GM21515 (cell line): ENCODE results near the gene PPCS.
"Not testable (repeated sequence)": the region's sequence is repeated elsewhere in the genome, so short reads cannot be mapped to it uniquely, and the experiment has no call there.

Experiments
- ATAC-seq: cut with Tn5 transposase; IDR thresholded peaks from one replicate; pipeline ENCODE4 v1.9.1; 2021; ENCODE audit not compliant: unreplicated experiment

Gene PPCS

DNA sequence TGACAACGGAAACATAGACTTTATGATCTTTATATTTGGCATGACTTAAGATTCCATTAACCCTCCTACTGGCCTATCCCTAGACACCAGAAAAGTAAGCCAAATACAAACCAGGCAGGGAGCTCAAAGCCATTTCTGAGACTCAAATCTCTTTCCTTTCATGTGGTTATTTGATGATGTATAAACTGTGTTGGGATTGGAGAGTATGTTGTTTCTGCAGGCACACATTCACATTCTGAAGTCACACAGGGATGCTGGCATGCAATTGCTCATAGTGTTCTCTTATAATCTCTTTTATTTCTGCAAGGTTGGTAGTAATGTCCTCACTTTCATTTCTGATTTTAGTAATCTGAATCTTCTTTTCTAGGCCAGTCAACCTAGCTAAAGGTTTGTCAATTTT lies 6.3 kb upstream of the PPCS start:
- no peak for ATAC-seq

DNA sequence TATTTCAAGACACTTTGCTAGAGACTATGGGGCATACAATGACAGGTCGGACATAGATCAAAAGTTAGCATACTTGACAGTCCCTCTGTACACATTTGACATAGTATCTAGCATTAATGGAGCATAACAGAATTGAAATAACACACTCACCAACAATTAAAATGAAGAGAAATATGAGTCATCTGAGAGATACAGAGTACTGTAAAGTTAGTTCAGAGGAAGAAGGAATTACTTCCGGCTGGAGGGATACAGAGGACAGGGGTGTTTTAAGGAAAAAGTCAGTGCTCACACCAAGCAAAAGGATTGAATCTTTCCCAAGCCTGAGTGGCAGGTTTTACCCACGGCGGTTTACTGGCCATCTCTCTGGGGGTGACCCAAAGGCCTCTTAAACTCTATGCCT lies 3.0 kb upstream of the PPCS start:
- ATAC-seq: no peak

DNA sequence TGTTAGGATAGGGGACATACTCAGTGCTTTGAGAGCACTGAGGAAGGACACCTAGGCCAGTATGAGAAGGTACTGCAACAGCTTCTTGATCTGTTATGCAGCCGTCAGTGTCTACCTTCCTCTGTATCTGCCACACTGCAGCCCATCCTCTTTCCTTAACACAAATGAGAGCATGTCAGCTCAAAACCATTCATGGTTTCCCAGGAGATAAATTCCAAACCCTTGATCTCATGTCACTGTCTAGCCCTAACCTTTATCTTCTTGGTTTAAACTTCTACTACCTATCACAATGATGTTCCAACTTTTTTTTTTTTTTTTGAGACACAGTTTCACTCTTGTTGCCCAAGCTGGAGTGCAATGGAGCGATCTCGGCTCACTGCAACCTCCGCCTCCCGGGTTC lies 1.9 kb upstream of the PPCS start:
- ATAC-seq: no peak

DNA sequence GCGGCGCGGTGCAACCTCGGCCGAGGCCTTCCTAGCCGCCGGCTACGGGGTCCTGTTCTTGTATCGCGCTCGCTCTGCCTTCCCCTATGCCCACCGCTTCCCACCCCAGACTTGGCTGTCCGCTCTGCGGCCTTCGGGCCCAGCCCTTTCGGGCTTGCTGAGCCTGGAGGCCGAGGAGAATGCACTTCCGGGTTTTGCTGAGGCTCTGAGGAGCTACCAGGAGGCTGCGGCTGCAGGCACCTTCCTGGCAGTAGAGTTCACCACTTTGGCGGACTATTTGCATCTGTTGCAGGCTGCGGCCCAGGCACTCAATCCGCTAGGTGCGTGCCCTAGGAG lies 379 bp downstream of the PPCS start:
- ATAC-seq: peak; percentile 63

DNA sequence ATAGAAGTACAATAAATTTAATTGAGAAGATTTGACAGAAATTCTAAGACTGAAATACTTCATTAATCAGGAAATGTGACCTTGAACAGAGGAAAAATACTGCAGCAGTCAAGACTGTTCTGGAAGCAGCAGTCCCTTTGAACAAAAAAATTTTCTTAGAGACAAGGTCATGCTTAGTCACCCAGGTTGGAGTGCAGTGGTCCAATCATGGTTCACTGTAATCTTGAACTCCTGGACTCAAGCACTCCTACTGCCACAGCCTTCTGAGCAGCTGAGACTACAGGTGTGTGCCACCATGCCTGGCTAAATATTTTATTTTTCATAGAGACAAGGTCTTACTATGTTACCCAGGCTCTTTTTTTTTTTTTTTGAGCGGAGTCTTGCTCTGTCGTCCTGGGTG lies 4.9 kb downstream of the PPCS start:
- ATAC-seq: no peak

DNA sequence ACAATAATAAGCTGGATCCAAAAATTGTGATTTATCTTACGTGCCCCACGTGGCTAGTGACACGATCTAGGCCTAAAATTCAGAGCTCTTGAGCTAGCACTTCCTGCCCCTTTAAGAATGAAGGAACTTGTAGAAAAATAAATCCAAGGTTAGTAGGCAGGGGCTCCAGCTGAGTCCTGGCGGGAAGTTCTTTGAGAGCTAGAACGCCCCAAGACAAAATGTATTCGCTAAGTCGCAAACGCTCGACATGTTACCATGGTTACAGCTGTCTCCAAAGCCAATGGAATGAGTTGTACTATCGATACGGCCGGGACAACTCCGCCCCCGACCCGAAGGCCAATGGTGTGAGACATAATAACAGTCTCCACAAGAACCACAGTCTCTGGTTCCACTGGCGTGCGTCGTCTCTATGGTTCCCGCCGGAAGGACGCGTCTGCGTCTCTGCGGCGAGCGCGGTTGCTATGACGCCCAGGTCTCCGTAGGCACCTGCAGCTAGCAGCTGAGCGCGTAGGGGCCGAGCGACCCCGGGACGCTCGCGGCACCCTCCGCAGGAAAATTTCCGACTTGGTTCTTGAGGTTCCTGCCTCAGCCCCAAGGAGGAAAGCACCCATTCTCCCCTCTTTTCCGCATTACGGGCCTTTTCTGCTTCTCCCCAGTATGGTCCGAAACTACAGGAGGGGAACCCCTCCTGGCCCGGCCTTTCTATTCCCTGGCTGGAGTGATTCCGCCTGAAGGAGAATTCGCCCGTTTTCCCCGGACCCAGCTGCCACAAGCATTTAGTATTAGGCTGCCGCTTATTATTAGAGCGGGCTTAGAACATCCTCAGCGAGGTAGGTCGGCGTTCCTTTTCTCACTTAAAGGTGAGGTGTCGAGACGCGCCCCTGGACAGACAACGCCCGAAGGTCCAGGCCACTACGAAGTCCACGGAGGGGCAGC lies 6.8 kb downstream of the PPCS start, which contains the start of gene CCDC30:
Gene CCDC30 (plus strand): TSS at position 459 of the 936 bp plus-strand sequence. CDS start 17,266 bp downstream, outside the sequence.
- peak; percentile 96 for ATAC-seq

DNA sequence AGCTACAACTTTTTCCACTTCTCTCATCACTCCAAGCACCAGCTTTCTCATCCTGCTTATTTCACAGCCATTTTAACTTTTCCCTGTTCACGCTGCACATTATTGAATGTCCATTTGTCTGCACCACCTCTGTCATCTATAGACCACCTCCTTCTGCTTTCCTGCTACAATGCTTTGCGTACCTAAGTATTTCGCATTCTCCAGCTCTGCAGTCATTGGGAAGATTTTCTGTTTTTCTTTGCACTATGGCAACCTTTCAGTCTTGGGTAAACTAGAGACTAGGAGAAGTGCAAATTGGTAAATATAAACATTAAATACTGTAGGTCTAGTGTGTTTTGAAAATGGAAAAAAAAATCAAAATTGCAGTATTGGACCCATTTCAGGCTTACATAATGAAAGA lies 7.6 kb downstream of the PPCS start:
- no peak for ATAC-seq

DNA sequence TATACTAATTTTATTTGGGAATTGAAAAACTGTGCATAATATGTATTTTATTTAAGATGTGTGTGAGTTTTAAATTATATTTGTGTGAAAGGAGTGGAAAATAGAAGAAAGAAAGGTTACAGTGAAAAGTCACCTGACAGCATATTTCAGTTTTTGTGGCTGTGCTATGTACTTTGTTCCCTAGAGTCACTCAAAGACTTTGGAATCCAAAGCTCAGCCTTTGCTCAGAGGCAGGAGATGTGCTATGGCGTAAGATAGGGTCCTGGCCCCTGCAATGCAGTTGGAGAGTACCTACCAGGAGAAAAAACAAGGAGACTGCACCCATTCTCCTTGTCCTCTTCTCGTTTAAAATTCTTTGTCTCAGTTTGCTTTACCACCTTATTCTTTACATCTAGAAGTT lies 9.7 kb downstream of the PPCS start:
- ATAC-seq: no peak

DNA sequence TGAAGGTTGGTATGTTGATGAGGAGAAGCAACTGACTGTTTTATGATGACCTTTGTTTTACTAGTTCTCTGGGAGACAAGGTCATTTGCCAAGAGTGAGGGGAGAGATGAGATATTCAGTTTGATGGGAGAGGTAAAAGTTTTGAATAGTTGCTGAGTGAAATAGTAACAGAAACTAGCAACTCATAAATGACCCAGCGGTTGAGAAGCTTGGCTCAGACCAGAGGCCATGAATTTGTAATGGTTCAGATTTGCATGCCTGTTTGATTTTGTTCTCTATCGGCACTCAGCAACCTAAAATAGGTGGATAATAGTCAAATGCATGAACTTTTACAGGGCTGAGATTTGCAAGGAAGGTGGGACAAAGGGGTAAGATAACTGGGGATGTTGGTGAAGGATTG lies 13.4 kb downstream of the PPCS start:
- ATAC-seq: no peak

DNA sequence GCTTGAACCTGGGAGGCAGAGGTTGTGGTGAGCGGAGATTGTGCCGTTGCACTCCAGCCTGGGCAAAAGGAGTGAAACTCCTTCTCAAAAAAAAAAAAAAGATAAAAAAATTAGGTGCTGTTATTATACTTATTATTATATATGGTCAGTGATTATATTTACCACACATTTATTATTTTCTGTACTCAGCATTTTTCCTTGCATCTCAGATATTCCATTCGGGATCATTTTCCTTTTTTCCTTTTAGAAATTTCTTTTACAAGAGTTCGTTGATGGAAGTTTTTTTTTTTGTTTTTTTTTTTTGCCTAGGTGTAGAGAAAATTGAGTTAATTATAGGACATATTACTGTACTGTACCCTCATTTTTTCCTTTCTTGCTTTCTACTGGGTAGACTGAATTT lies 20.3 kb downstream of the PPCS start:
- no peak for ATAC-seq

DNA sequence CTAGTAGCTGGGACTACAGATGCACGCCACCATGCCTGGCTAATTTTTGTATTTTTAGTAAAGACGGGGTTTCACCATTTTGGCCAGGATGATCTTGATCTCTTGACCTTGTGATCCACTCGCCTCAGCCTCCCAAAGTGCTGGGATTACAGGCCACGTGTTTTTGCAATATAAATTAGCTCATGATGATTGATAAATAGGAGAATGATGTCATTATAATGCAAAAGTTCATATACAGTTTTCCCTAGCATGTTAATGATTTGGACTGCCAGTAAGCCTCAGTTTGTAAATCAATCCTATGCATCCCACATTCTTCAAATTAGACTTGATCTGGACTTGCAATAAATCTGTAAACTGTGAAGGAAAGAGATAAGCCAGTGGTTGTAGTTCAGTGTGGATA lies 21.0 kb downstream of the PPCS start:
- not testable (repeated sequence) for ATAC-seq

DNA sequence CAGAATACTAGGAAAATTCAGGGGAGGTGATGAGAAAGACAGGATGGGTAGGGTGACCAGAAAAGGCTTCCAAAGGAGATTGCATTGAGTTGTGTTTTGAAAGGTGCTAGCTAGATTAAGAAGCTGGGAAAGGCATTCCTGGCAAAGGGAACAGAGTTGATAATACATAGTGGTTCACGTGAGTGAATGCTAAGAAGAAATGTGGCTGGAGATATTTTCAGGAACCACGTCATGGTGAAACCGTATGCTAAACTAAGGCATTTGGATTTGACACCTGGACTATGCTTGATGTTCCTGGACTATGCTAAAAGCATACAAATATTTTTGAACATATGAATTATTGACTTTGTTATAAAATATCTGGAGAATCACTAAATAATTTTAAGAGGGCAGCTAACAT lies 21.4 kb downstream of the PPCS start:
- ATAC-seq: no peak

DNA sequence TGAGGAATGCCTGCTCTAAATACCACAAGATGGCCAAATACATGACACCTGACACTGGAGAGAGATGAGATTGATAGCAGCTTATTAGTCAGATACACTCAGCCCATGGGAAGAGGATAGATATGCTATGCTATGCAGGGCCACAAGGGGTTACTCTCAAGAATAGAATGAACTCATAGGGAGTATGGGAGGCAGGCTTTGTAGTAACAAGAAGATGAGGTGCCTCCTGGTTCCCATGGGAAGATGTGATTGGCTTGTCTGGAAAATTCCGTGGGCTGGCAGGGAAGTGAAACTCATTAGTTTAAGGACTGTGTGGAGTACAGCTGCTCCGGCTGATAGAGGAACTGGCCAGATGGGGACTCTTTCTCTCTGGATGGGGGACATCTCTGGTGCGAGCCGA lies 23.3 kb downstream of the PPCS start:
- no peak for ATAC-seq

DNA sequence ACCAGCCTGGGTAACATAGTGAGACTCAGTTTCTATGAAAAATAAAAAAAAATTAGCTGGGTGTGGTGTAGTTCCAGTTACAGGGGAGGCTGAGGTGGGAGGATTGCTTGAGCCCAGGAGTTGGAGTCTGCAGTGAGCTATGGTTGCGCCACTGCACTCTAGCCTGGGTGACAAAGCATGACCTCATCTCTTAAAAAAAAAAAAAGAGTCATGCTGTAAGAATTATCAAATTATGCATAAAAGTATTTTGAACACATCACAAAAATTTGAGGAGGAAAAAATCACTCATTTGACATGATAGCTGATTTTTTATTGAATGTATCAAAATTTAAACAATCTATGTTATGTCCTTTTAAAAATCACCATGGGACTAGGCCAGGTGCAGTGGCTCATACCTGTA lies 24.6 kb downstream of the PPCS start:
- ATAC-seq: no peak

DNA sequence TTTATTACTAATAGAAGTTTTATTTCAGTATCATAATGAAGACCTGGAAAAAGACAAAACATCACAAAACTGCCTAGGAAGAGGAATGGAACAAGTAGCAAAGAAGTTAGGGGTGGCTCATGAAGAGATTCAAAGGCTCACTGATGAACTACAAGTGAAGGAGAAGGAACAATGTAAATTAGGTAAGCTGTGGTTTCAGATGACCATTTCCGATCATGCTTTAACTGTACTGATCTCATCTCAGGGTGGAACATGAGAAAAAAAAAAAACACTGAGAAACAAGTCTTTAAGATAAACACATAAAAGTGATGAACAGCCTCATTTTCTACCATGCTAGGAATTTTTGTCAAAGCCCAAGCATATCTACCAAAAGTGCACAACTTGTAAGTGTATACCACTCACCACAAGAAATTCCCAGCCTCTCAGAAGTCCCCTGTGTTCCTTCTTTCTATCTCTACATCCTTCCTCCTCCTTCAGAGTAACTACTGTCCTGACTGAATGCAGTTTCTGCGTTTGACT lies 26.4 kb downstream of the PPCS start:
- no peak for ATAC-seq

DNA sequence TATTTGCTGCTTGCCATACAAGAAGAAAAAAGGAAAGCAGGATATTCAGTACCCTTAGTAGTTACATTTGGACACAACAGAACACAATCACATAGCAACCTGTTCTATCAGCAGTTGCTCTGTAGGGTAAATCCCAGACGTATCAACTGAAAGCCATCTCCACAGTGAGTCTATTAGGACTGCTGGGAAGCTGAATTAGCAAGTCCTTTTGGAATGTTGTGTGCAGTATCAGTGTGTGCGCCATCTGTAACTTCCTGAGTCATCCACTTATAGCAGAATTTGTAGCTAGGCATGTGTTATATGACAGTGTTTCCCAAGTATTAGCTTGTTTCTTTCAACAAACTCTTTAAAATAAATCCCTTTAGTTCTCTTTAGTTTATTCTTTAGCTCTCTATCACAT lies 28.0 kb downstream of the PPCS start:
- no peak for ATAC-seq

DNA sequence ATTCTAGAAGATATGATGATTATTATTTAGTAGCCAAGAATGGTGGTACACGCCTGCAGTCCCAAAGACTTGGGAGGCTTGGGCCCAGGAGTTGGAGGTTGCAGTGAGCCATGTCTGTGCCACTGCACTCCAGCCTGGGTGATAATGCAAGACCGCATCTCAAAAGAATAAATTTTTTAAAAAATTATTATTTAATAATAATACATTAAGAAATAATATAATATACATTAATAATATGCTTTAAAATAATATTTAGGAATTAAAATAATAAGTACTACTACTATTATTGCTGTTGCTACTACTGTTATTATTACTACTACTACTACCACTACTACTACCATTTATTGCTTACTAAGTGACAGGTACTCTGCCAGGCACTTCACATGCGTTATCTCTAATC lies 33.9 kb downstream of the PPCS start:
- ATAC-seq: no peak

DNA sequence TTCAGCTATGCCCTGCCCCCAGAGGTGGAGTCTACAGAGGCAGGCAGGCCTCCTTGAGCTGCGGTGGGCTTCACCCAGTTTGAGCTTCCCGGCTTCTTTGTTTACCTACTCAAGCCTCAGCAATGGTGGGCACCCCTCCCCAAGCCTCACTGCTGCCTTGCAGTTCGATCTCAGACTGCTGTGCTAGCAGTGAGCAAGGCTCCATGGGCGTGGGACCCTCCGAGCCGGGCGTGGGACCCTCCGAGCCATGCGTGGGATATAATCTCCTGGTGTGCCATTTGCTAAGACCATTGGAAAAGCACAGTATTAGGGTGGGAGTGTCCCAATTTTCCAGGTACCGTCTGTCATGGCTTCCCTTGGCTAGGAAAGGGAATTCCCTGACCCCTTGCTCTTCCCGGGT lies 45.7 kb downstream of the PPCS start:
- not testable (repeated sequence) for ATAC-seq

DNA sequence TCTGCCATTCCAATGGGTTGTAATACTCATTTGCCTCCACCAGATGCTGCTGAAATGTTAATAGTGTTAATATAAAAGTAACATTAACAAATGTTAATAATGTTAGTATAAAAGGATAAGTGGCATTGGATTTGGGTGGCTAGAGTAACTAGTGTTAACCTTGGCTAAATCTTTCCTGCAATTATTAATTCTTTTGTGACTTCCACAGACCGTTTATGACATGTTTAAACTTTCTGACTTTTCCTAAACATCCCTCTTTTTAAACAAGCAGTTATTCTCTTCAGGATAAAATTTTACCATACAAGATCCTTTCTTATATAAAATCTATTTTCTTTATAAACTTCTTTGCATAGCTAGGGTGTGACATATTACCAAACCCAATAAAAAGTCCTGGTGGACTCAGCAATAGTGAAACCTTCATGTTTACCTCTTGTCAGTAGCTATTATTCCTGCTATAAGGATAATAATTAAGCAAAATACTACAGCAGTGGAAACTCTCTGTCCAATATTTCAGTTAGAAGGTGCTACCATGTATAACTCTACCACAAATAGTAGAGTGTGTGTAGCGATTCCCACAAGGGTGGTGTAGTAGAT lies 48.3 kb downstream of the PPCS start:
- ATAC-seq: no peak

DNA sequence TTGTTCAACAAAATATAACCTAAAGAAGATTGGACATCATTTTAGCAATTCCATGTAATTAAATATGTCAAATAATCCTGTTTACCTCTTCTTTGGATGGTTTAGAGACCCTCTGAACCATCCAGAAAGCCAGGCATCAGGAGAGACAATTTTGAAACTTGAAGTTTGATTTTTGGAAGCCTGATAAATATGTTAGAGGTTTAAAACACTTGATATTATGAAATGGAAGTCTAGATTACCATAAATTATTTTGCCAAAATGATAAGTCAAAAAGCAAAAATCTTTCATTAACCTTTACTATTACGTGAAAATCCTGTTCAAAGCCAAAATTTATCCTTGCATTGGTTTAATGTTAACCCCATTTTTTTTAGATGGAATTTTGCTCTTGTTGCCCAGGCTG lies 50.2 kb downstream of the PPCS start:
- no peak for ATAC-seq
